Naive thymus-derived CD8-positive, alpha-beta T cell (primary cell): ENCODE data around the gene SRPRA. TPM values are rescaled to one million over a fixed set of nuclear protein-coding genes. Genes with fewer than 3 reads are reported as not detected.
"Not testable (repeated sequence)": the region's sequence is repeated elsewhere in the genome, so short reads cannot be mapped to it uniquely, and the experiment has no call there.

Experiments used
- ATAC-seq, 2 donors: fragments of 150-1000 bp; cut with Tn5 transposase in 1 of 2; sonication (Bioruptor Pico), chemical (Tn5 transposase) in 1 of 2; 1 replicate in 1 of 2; 2 replicates in 1 of 2; pipeline ENCODE4 v1.10.0; 2021; ENCODE audit warnings: mild to moderate bottlenecking in 2 of 2, moderate library complexity in 2 of 2
- POLR2A ChIA-PET: fragments of 350-600 bp; sonication (Branson Sonifier 250); formaldehyde crosslinking; loops from one replicate; lab custom pipeline; 2021; ENCODE audit warnings: antibody characterized with exemption; lab: Charles Lee
- DNase-seq, 10 donors: peaks; one replicate each; pipeline versions ENCODE4 v3.0.0 to v3.0.0-alpha.2; 2020 to 2022
- H3K27ac Mint-ChIP-seq, 10 donors: one replicate each; pipeline ENCODE4 v1.8.0; 2020 to 2022; ENCODE audit warnings: mild to moderate bottlenecking in 10 of 10, mixed read lengths in 10 of 10, moderate library complexity in 4 of 10, inconsistent platforms in 1 of 10
- H3K27me3 Mint-ChIP-seq, 5 donors: one replicate each; pipeline ENCODE4 v1.8.0; 2021 to 2022; ENCODE audit warnings: mixed read lengths in 5 of 5
- H3K36me3 Mint-ChIP-seq, 3 donors: one replicate each; pipeline ENCODE4 v1.8.0; 2020 to 2022; ENCODE audit warnings: mixed read lengths in 3 of 3, mild to moderate bottlenecking in 2 of 3, inconsistent platforms in 1 of 3
- H3K4me1 Mint-ChIP-seq, 4 donors: one replicate each; pipeline ENCODE4 v1.8.0; 2021 to 2022; ENCODE audit warnings: mixed read lengths in 4 of 4
- H3K4me3 Mint-ChIP-seq, 10 donors: one replicate each; pipeline ENCODE4 v1.8.0; 2020 to 2022; ENCODE audit warnings: mild to moderate bottlenecking in 10 of 10, mixed read lengths in 10 of 10, moderate library complexity in 6 of 10, inconsistent platforms in 1 of 10
- H3K9me3 Mint-ChIP-seq, 9 donors: one replicate each; pipeline ENCODE4 v1.8.0; 2020 to 2022; ENCODE audit warnings: mixed read lengths in 9 of 9, mild to moderate bottlenecking in 3 of 9, inconsistent platforms in 1 of 9, moderate library complexity in 1 of 9
- polyA plus RNA-seq, 3 donors: library from polyadenylated mRNA; unstranded; fragments of 300-500 nt; fragmentation: Illumina TruSeq; gene quantifications; one replicate each; pipeline ENCODE4 v1.2.3, GENCODE V29; 2021
- total RNA-seq, 8 experiments: library from RNA in 2 of 8; stranded (reverse) in 2 of 8; gene quantifications; one replicate each; pipeline ENCODE4 v1.2.3 and lab custom pipeline; 2021 to 2026

Gene SRPRA
- total RNA-seq (100 to 1,000 TPM; 156 to 160 TPM), polyA plus RNA-seq (100 to 1,000 TPM in 1 of 3 donors, 10 to 100 TPM in 2; 92.3 to 134 (median 95.7) TPM), total RNA-seq (lab: John Stamatoyannopoulos, UW) (123 to 181 (median 149) reads per million in 6 experiments)

- ATAC-seq: peak; percentile 96 to 97
- DNase-seq: peak; percentile 97 to 100 (median 100)
- peaks cover 24 to 49% (median 43%) of the 10 kb centered on the region in 4 donors for H3K4me1 Mint-ChIP-seq
- POLR2A ChIA-PET: interaction anchor here (0.5 to 6.6 kb wide), 12 partner anchors 12 to 644 kb away, joined by 3 to 91 read pairs (median 5); partner anchors contain the start of genes CHEK1, DCPS, FAM118B and HYLS1
- peak within 1 kb of the TSS; percentile 95 to 99 (median 98) for H3K27ac Mint-ChIP-seq
- H3K27me3 Mint-ChIP-seq: peaks cover 0 to 1% (median 0%) of the 10 kb centered on the region in 5 donors
- peaks cover 0 to 52% (median 12%) of the 10 kb centered on the region in 3 donors for H3K36me3 Mint-ChIP-seq
- no peaks in the 10 kb centered on the region for H3K9me3 Mint-ChIP-seq
- peak within 1 kb of the TSS; percentile 95 to 98 (median 97) for H3K4me3 Mint-ChIP-seq
Measured at GRCh38 chr11:126268708-126269579, at the start of gene SRPRA, which contains the start of gene FOXRED1. Gene SRPRA, minus strand, starts transcription at chr11:126268895. Its CDS starts 91 bp downstream, at chr11:126268804. Gene FOXRED1, plus strand, starts transcription at chr11:126269154. Its CDS starts 53 bp downstream, at chr11:126269207.

- peak overlapping the region; percentile 48 to 84 (median 70) for H3K4me3 Mint-ChIP-seq
- peaks cover 0 to 12% (median 4%) of the 10 kb centered on the region in 9 donors for H3K9me3 Mint-ChIP-seq
- peaks cover 18 to 47% (median 19%) of the 10 kb centered on the region in 3 donors for H3K36me3 Mint-ChIP-seq
- H3K27me3 Mint-ChIP-seq: no peaks in the 10 kb centered on the region
- peaks cover 33 to 58% (median 38%) of the 10 kb centered on the region in 4 donors for H3K4me1 Mint-ChIP-seq
- peak overlapping the region; percentile 62 to 94 (median 89) for H3K27ac Mint-ChIP-seq
- peak; percentile 64 to 72 for ATAC-seq
- POLR2A ChIA-PET: interaction anchor here (1.0 to 2.5 kb wide), 3 partner anchors 14 to 36 kb away, joined by 3 to 11 read pairs (median 5); partner anchors contain the start of genes DCPS and TIRAP
- DNase-seq: peak in 5 of 10 donors; percentile 25 to 43 (median 35)
Measured at GRCh38 chr11:126317756-126318573, 49.3 kb upstream of the SRPRA start.

GRCh38 chr11:126317432-126317755 lies 48.7 kb upstream of the SRPRA start:
- H3K27ac Mint-ChIP-seq: peak overlapping the region; percentile 62 to 94 (median 89)
- H3K9me3 Mint-ChIP-seq: peaks cover 0 to 12% (median 4%) of the 10 kb centered on the region in 9 donors
- H3K4me3 Mint-ChIP-seq: peak overlapping the region; percentile 48 to 84 (median 70)
- peaks cover 35 to 58% (median 39%) of the 10 kb centered on the region in 4 donors for H3K4me1 Mint-ChIP-seq
- no peaks in the 10 kb centered on the region for H3K27me3 Mint-ChIP-seq
- peaks cover 19 to 52% (median 20%) of the 10 kb centered on the region in 3 donors for H3K36me3 Mint-ChIP-seq
- ATAC-seq: no peak
- no peak for DNase-seq
- POLR2A ChIA-PET: interaction anchor here (1.0 to 2.5 kb wide), 3 partner anchors 13 to 35 kb away, joined by 3 to 11 read pairs (median 5); partner anchors contain the start of genes DCPS and TIRAP

GRCh38 chr11:126313826-126314225 lies 45.1 kb upstream of the SRPRA start:
- no peak for DNase-seq
- H3K4me1 Mint-ChIP-seq: peaks cover 30 to 52% (median 41%) of the 10 kb centered on the region in 4 donors
- POLR2A ChIA-PET: no interaction called here
- H3K9me3 Mint-ChIP-seq: peaks cover 0 to 12% (median 4%) of the 10 kb centered on the region in 9 donors
- ATAC-seq: no peak
- H3K4me3 Mint-ChIP-seq: no peak overlapping the region
- peak overlapping the region in 1 of 10 donors; percentile 82 for H3K27ac Mint-ChIP-seq
- peaks cover 19 to 62% (median 21%) of the 10 kb centered on the region in 3 donors for H3K36me3 Mint-ChIP-seq
- no peaks in the 10 kb centered on the region for H3K27me3 Mint-ChIP-seq

GRCh38 chr11:126312961-126313360 lies 44.3 kb upstream of the SRPRA start:
- H3K4me3 Mint-ChIP-seq: no peak overlapping the region
- H3K4me1 Mint-ChIP-seq: peaks cover 23 to 48% (median 35%) of the 10 kb centered on the region in 4 donors
- H3K27me3 Mint-ChIP-seq: no peaks in the 10 kb centered on the region
- no peak for ATAC-seq
- DNase-seq: no peak
- POLR2A ChIA-PET: interaction anchor here (0.8 to 0.9 kb wide), 2 partner anchors 9 to 31 kb away, joined by 3 read pairs; partner anchors contain the start of gene DCPS
- H3K27ac Mint-ChIP-seq: peak overlapping the region in 5 of 10 donors; percentile 18 to 80 (median 69)
- H3K9me3 Mint-ChIP-seq: peaks cover 0 to 12% (median 4%) of the 10 kb centered on the region in 9 donors
- H3K36me3 Mint-ChIP-seq: peaks cover 19 to 69% (median 21%) of the 10 kb centered on the region in 3 donors

GRCh38 chr11:126311401-126312291 lies 43.0 kb upstream of the SRPRA start:
- Mint-ChIP-seq H3K27me3 (no peaks in the 10 kb centered on the region), H3K27ac (peak overlapping the region in 3 of 10 donors; percentile 9 to 62 (median 55)), H3K4me1 (peaks cover 19 to 47% (median 34%) of the 10 kb centered on the region in 4 donors), H3K36me3 (peaks cover 14 to 67% (median 21%) of the 10 kb centered on the region in 3 donors), H3K9me3 (peaks cover 0 to 7% (median 3%) of the 10 kb centered on the region in 9 donors), H3K4me3 (peak overlapping the region in 1 of 10 donors; percentile 52)
- POLR2A ChIA-PET: interaction anchor here (0.9 kb wide), 1 partner anchor 8 kb away, joined by 3 read pairs; the partner anchor contains the start of gene DCPS
- DNase-seq: no peak
- ATAC-seq: no peak

- peak overlapping the region in 1 of 10 donors; percentile 52 for H3K4me3 Mint-ChIP-seq
- H3K27me3 Mint-ChIP-seq: no peaks in the 10 kb centered on the region
- no peak for DNase-seq
- no peak for ATAC-seq
- peaks cover 19 to 47% (median 32%) of the 10 kb centered on the region in 4 donors for H3K4me1 Mint-ChIP-seq
- H3K27ac Mint-ChIP-seq: peak overlapping the region in 3 of 10 donors; percentile 20 to 55 (median 45)
- H3K9me3 Mint-ChIP-seq: peaks cover 0 to under 1% (median 0%) of the 10 kb centered on the region in 9 donors
- H3K36me3 Mint-ChIP-seq: peaks cover 8 to 65% (median 15%) of the 10 kb centered on the region in 3 donors
- POLR2A ChIA-PET: interaction anchor here (0.8 kb wide), 1 partner anchor 8 kb away, joined by 3 read pairs; no protein-coding TSS in a partner anchor
Measured at GRCh38 chr11:126310992-126311310, 42.3 kb upstream of the SRPRA start.

- Mint-ChIP-seq H3K4me3 (no peak overlapping the region), H3K27me3 (no peaks in the 10 kb centered on the region), H3K4me1 (peaks cover 22 to 52% (median 36%) of the 10 kb centered on the region in 4 donors), H3K9me3 (no peaks in the 10 kb centered on the region), H3K36me3 (peaks cover 6 to 66% (median 10%) of the 10 kb centered on the region in 3 donors), H3K27ac (peak overlapping the region in 7 of 10 donors; percentile 7 to 70 (median 32))
- DNase-seq: peak in 9 of 10 donors; percentile 18 to 65 (median 43)
- POLR2A ChIA-PET: interaction anchor here (0.6 to 0.8 kb wide), 2 partner anchors 9 to 73 kb away, joined by 3 read pairs; no protein-coding TSS in a partner anchor
- ATAC-seq: peak; percentile 73 to 86
Measured at GRCh38 chr11:126310200-126310991, 41.7 kb upstream of the SRPRA start.

- POLR2A ChIA-PET: interaction anchor here (0.6 kb wide), 1 partner anchor 8 kb away, joined by 4 read pairs; no protein-coding TSS in a partner anchor
- H3K27ac Mint-ChIP-seq, ATAC-seq, H3K27me3 Mint-ChIP-seq, H3K4me3 Mint-ChIP-seq, DNase-seq, H3K9me3 Mint-ChIP-seq: not testable (repeated sequence)
- Mint-ChIP-seq H3K4me1 (peaks cover 26 to 58% (median 48%) of the 10 kb centered on the region in 4 donors), H3K36me3 (peaks cover 3 to 56% (median 5%) of the 10 kb centered on the region in 3 donors)
Measured at GRCh38 chr11:126308771-126309170, 40.1 kb upstream of the SRPRA start.

GRCh38 chr11:126308271-126308671 lies 39.6 kb upstream of the SRPRA start:
- H3K36me3 Mint-ChIP-seq: peaks cover 3 to 51% (median 5%) of the 10 kb centered on the region in 3 donors
- POLR2A ChIA-PET: interaction anchor here (0.6 to 1.0 kb wide), 2 partner anchors 8 kb away, joined by 4 to 8 read pairs; no protein-coding TSS in a partner anchor
- ATAC-seq (no peak), DNase-seq (no peak)
- H3K4me3 Mint-ChIP-seq: no peak overlapping the region
- no peaks in the 10 kb centered on the region for H3K27me3 Mint-ChIP-seq
- peak overlapping the region in 3 of 10 donors; percentile 40 to 75 (median 51) for H3K27ac Mint-ChIP-seq
- H3K9me3 Mint-ChIP-seq: no peaks in the 10 kb centered on the region
- H3K4me1 Mint-ChIP-seq: peaks cover 28 to 56% (median 52%) of the 10 kb centered on the region in 4 donors
